Ovary (tissue), 9 donors: ENCODE measurements around the gene ALG13. TPM values are rescaled to one million over a fixed set of nuclear protein-coding genes. Genes with fewer than 3 reads are reported as not detected.

Experiments
- DNase-seq, 5 donors: peaks; one replicate each; pipeline ENCODE4 v3.0.0-alpha.2; 2019 to 2020
- H3K27ac ChIP-seq, 2 donors: fragments of 200-600 bp; one replicate each; pipeline versions ENCODE4 v1.5.1 to v1.8.0; 2019 to 2022
- H3K27me3 ChIP-seq: fragments of 200-600 bp; one replicate; pipeline ENCODE4 v1.8.0; 2022
- H3K36me3 ChIP-seq: fragments of 200-600 bp; sonication (generic); one replicate; pipeline ENCODE4 v1.5.1; 2019
- H3K4me1 ChIP-seq: one replicate; pipeline ENCODE4 v1.8.1; 2013; ENCODE audit warnings: mild to moderate bottlenecking, moderate library complexity; ENCODE audit not compliant: insufficient read depth
- H3K4me3 ChIP-seq: fragments of 200-600 bp; sonication (generic); one replicate; pipeline ENCODE4 v1.5.1; 2017
- H3K9me3 ChIP-seq, 2 donors: fragments of 200-600 bp in 1 of 2; sonication (generic) in 1 of 2; one replicate each; pipeline versions ENCODE4 v1.5.1 to v1.8.1; 2013 to 2019; ENCODE audit warnings: mild to moderate bottlenecking in 1 of 2, moderate library complexity in 1 of 2
- CTCF ChIP-seq, 3 donors: fragments of 450-650 bp in 2 of 3; fragments of 200-600 bp in 1 of 3; IDR thresholded peaks; one replicate each; pipeline versions ENCODE4 v1.5.1 to v1.8.0; 2016 to 2022; ENCODE audit warnings: antibody characterized with exemption in 3 of 3, mild to moderate bottlenecking in 1 of 3
- EP300 ChIP-seq: sonication (generic); formaldehyde crosslinking; IDR thresholded peaks from one replicate; pipeline ENCODE4 v1.6.1; 2017; ENCODE audit warnings: antibody characterized with exemption
- POLR2A ChIP-seq: fragments of 450-650 bp; IDR thresholded peaks from one replicate; pipeline ENCODE4 v1.6.1; 2017; ENCODE audit warnings: antibody characterized with exemption, mild to moderate bottlenecking, moderate library complexity
- WGBS, 3 donors: extraction: QIAGEN DNeasy Blood & Tissue Kit in 1 of 3; methylation state at CpG; one replicate each; pipeline versions ENCODE4 v1.1.5 to v1.1.7; 2013 to 2017; 5-methylcytosine and 5-hydroxymethylcytosine counted together
- intact Hi-C, 4 donors: fragments of 100-400 bp; cut with DNase I; formaldehyde crosslinking; loops; one replicate each; pipeline versions ENCODE4 v1.11.0 to v1.15.1; 2022 to 2023
- polyA plus RNA-seq, 2 donors: library from polyadenylated mRNA; stranded (reverse); fragments of 200-250 nt in 1 of 2; fragments of 350-450 nt in 1 of 2; fragmentation: Illumina TruSeq in 1 of 2; extraction: RNeasy Lipid Tissue Mini Kit (QIAGEN cat#74804) in 1 of 2; gene quantifications; one replicate each; pipeline ENCODE4 v1.2.3, GENCODE V29; 2013 to 2014
- total RNA-seq, 7 donors: library from RNA; depleted of rRNA in 2 of 7; stranded (reverse); fragments of >200 nt in 2 of 7; fragmentation: NEBNext Ultra II Directional in 3 of 7; extraction: Animal tissue kit (Norgen Biotek cat#: 25700) in 3 of 7; gene quantifications; one replicate each; pipeline versions ENCODE4 v1.1.0 to v1.2.4, GENCODE V29; 2016 to 2023
- donor health status: DM: no; HTN: no; CAD: no; lungs with moderate emphysema.
- donor health status: DM: no; HTN: no; CAD: no.
- donor health status: Bipolar disorder and iron deficiency.
- donor health status: DM: yes; HTN: yes; CAD: no.
- donor health status: DM: no; HTN: no; CAD: no.
- donor health status: DM: yes; HTN: yes; CAD: no.

The ALG13 gene
- total and polyA plus RNA-seq, 9 donors: 26.4 to 81.8 (median 34.1) TPM

- TF ChIP-seq POLR2A: no peak
- H3K27me3 ChIP-seq: no peaks in the 10 kb centered on the region
- no peaks in the 10 kb centered on the region for H3K4me1 ChIP-seq
- DNase-seq: no peak
- no peaks in the 10 kb centered on the region for H3K9me3 ChIP-seq
- intact Hi-C loops: loop anchor here in 1 of 4 donors (5.0 kb wide), 1 partner anchor 608 kb away; no protein-coding TSS in a partner anchor
- H3K27ac ChIP-seq: no peak overlapping the region
- H3K4me3 ChIP-seq: no peak overlapping the region
- H3K36me3 ChIP-seq: no peaks in the 10 kb centered on the region
Measured at GRCh38 chrX:111645607-111646006, 35.4 kb upstream of the ALG13 start.

GRCh38 chrX:111646515-111646914 is 34.5 kb upstream of the ALG13 start:
- no peak overlapping the region for H3K4me3 ChIP-seq
- no peak for TF ChIP-seq EP300
- no peak for TF ChIP-seq POLR2A
- no peaks in the 10 kb centered on the region for H3K4me1 ChIP-seq
- 92 to 95% (median 94%) methylated on average over 1 of the region's 1 CpG for WGBS, 3 donors
- H3K27me3 ChIP-seq: no peaks in the 10 kb centered on the region
- no peaks in the 10 kb centered on the region for H3K9me3 ChIP-seq
- H3K27ac ChIP-seq: no peak overlapping the region
- intact Hi-C loops: loop anchor here in 1 of 4 donors (5.0 kb wide), 1 partner anchor 609 kb away; no protein-coding TSS in a partner anchor
- DNase-seq: no peak
- H3K36me3 ChIP-seq: no peaks in the 10 kb centered on the region

- H3K27ac ChIP-seq: no peak overlapping the region
- H3K9me3 ChIP-seq: no peaks in the 10 kb centered on the region
- no peak overlapping the region for H3K4me3 ChIP-seq
- TF ChIP-seq CTCF (IDR thresholded peaks at IDR 0.05): no peak
- TF ChIP-seq POLR2A: no peak
- no peak for TF ChIP-seq EP300
- intact Hi-C loops: loop anchor here in 1 of 4 donors (5.0 kb wide), 1 partner anchor 612 kb away; no protein-coding TSS in a partner anchor
- no peaks in the 10 kb centered on the region for H3K27me3 ChIP-seq
- H3K4me1 ChIP-seq: no peaks in the 10 kb centered on the region
- no peak for DNase-seq
- 71 to 84% (median 78%) methylated on average over 3 of the region's 3 CpGs for WGBS, 3 donors
- H3K36me3 ChIP-seq: no peaks in the 10 kb centered on the region
Measured at GRCh38 chrX:111648802-111649201, 32.2 kb upstream of the ALG13 start.

GRCh38 chrX:111649638-111650037 is 31.3 kb upstream of the ALG13 start:
- no peak for TF ChIP-seq POLR2A
- no peak for TF ChIP-seq EP300
- TF ChIP-seq CTCF (IDR thresholded peaks at IDR 0.05): no peak
- Histone ChIP-seq H3K4me1 (no peaks in the 10 kb centered on the region), H3K36me3 (no peaks in the 10 kb centered on the region), H3K4me3 (no peak overlapping the region), H3K27me3 (no peaks in the 10 kb centered on the region), H3K9me3 (no peaks in the 10 kb centered on the region), H3K27ac (no peak overlapping the region)
- intact Hi-C loops: loop anchor here in 1 of 4 donors (5.0 kb wide), 1 partner anchor 612 kb away; no protein-coding TSS in a partner anchor
- DNase-seq: no peak
- WGBS, 3 donors: 44 to 61% (median 50%) methylated on average over 1 of the region's 1 CpG

- Histone ChIP-seq H3K36me3 (no peaks in the 10 kb centered on the region), H3K27ac (no peak overlapping the region), H3K27me3 (no peaks in the 10 kb centered on the region), H3K4me1 (no peaks in the 10 kb centered on the region), H3K4me3 (no peak overlapping the region), H3K9me3 (no peaks in the 10 kb centered on the region)
- TF ChIP-seq EP300: no peak
- TF ChIP-seq POLR2A: no peak
- TF ChIP-seq CTCF (IDR thresholded peaks at IDR 0.05): no peak
- no peak for DNase-seq
- intact Hi-C loops: no loop called here
Measured at GRCh38 chrX:111650845-111651244, 30.1 kb upstream of the ALG13 start.
